Activated CD4-positive, alpha-beta T cell treated with anti-CD3 and anti-CD28 coated beads for 4 hours (primary cell): Measurements from ENCODE around the gene PPOX.

Source experiments
- DNase-seq, 2 donors: peaks; one replicate each; pipeline ENCODE4 v3.0.0-alpha.2; 2020

Gene PPOX

GRCh38 chr1:161153682-161154337, 12.4 kb upstream of the PPOX start, which contains the start of gene UFC1:
Gene UFC1 (plus strand): TSS chr1:161153978. CDS start chr1:161153998, 20 bp downstream.
- DNase-seq, result peak; percentile 75 to 80

DNA sequence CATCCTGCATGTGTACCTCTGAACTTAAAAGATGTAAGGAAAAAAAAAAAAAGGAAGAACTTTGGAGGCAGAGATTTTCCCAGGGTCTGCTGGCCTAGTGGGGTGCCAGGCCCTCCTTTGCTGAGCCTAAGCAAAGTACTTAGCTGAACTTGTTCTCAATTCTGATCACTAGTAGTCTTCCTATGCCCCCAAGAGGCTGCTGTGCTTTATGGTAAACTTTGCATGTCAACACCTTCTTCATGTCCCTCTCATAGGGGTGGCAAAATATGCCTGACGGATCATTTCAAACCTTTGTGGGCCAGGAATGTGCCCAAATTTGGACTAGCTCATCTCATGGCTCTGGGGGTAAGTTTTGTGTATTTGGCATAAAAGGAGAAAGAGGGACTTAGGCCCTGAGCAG, 8.4 kb upstream of the PPOX start:
- no peak for DNase-seq

DNA sequence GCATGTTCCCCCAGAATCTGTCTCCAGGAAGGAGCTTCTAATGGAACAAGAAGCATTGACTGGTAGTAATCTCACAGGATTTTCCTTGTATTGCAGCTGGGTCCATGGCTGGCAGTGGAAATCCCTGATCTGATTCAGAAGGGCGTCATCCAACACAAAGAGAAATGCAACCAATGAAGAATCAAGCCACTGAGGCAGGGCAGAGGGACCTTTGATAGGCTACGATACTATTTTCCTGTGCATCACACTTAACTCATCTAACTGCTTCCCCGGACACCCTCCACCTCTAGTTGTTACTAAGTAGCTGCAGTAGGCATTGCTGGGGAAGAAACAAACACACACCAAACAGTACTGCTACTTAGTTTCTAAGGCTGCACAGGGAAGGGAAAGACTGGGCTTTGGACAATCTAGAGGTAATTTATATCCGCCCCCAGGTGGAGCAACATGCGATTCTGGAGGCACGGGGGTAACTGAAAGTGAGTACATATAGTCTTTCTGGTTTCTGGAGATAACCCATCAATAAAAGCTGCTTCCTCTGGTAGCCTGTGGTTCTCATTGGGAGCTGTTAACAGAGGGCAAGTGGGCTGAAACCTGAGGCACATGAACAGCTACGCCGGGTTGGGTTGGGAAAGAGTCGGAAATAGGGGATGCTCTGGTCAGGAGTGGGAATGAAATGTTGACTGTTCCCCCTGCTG, 7.8 kb upstream of the PPOX start:
- no peak for DNase-seq

- peak; percentile 88 to 92 for DNase-seq
Measured at GRCh38 chr1:161159087-161159912, 6.9 kb upstream of the PPOX start, which contains the start of gene USP21. Gene USP21 (plus strand): TSS chr1:161159500. CDS start chr1:161160641, 1,141 bp downstream.

GRCh38 chr1:161159913-161160243, 6.3 kb upstream of the PPOX start:
- DNase-seq, result peak in 1 of 2 donors; percentile 17

DNA sequence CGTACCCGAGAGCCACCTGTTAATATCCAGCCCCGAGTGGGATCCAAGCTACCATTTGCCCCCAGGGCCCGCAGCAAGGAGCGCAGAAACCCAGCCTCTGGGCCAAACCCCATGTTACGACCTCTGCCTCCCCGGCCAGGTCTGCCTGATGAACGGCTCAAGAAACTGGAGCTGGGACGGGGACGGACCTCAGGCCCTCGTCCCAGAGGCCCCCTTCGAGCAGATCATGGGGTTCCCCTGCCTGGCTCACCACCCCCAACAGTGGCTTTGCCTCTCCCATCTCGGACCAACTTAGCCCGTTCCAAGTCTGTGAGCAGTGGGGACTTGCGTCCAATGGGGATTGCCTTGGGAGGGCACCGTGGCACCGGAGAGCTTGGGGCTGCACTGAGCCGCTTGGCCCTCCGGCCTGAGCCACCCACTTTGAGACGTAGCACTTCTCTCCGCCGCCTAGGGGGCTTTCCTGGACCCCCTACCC, 5.5 kb upstream of the PPOX start:
- no peak for DNase-seq

- DNase-seq, result no peak
Measured at GRCh38 chr1:161161652-161162051, 4.6 kb upstream of the PPOX start.

DNA sequence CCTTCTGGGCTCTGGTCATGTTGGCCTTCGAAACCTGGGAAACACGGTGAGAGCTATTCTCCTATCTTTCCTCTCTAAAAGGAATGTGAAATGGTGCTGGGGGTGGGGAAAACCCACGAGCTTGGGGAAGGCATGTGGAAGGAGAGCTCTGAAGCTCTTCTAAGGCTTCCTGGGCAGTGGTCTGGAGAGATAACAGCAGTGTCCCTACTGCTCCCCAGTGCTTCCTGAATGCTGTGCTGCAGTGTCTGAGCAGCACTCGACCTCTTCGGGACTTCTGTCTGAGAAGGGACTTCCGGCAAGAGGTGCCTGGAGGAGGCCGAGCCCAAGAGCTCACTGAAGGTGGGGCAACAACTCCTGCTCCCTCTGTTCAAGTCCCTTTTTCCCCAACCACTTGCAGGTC, 4.2 kb upstream of the PPOX start:
- DNase-seq, result no peak

DNA sequence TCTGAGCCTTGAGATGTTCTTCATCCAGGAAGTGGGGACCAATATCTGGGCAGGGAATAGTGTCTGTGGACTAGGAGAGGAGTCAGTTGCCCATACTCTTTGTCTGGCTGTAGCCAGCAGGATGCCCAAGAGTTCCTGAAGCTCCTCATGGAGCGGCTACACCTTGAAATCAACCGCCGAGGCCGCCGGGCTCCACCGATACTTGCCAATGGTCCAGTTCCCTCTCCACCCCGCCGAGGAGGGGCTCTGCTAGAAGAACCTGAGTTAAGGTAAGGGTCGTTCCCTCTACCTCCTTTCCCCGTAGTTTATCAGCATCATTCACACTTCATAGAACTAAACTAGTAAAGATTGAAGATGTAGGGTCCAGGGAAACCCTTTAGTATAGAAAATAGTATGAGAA, 3.4 kb upstream of the PPOX start:
- DNase-seq, result no peak

DNA sequence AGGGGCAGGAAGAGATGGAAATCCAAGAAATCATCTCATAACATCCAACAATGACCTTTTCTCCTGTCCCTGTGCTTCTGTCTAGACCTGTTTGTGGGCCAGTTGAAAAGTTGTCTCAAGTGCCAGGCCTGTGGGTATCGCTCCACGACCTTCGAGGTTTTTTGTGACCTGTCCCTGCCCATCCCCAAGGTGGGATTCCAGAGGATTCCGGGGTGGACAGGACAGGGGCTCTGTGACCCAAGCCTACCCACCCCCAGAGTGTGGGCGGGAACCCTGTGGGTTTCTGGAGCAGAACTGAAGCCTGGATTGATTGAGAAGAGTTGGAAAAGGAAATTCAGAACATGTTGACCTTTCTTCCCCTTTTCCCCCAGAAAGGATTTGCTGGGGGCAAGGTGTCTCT, 2.4 kb upstream of the PPOX start:
- no peak for DNase-seq

DNA sequence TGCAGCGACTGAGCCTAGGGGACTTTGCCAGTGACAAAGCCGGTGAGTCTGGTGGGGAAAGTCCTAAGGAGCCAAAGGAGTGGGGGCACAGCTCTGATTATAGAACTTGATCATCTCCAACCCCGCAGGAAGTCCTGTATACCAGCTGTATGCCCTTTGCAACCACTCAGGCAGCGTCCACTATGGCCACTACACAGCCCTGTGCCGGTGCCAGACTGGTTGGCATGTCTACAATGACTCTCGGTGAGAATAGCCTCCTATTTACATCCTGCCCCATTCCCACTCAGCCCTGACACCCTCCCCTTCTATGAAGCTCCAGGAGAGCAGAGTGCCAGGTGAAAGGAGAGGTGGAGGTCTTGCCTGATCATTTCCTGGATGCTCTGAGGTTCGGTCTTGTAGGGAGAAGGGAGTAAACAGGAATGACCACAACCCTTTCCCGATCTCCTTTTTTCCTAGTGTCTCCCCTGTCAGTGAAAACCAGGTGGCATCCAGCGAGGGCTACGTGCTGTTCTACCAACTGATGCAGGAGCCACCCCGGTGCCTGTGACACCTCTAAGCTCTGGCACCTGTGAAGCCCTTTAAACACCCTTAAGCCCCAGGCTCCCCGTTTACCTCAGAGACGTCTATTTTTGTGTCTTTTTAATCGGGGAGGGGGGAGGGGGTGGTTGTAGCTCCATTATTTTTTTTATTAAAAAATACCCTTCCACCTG, 1.2 kb upstream of the PPOX start:
- DNase-seq, result no peak

DNA sequence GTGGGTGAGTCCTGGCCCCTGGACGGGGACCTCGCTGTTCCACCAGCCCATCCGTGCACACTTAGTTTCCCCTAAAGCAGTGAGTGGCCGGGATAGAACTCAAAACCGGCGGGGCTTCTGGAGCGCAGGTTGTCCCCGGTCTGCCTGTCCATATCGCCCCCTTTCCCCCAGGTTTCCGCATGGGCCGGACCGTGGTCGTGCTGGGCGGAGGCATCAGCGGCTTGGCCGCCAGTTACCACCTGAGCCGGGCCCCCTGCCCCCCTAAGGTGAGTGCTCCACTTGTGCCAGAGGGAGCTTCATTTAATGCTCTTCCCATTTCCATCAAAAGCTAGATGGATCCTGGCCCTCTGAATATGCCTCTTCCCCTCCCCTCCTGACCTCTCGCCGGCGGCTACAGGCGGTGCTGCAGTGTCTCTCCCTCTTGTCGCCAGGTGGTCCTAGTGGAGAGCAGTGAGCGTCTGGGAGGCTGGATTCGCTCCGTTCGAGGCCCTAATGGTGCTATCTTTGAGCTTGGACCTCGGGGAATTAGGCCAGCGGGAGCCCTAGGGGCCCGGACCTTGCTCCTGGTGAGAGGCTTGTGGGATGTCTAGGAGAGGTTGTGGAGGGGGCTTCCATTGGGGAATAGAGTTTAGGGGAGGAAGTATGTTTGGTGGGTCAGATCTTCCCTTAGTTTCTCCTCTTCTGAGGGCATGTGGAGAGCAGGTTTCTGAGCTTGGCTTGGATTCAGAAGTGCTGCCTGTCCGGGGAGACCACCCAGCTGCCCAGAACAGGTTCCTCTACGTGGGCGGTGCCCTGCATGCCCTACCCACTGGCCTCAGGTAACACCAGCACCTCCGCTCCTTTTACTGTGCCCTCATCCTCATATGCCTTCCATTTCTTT, 683 bp downstream of the PPOX start:
- no peak for DNase-seq

DNA sequence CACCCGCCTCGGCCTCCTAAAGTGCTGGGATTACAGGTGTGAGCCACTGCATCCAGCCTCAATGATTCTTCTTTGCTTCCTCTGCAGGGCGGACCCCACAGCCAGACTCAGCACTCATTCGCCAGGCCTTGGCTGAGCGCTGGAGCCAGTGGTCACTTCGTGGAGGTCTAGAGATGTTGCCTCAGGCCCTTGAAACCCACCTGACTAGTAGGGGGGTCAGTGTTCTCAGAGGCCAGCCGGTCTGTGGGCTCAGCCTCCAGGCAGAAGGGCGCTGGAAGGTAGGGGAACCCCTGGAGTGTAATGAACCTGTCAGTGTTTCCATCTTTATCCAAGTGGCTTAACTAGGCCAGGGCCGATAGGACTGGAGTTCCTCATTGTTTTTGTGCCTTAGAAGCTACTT, 2.7 kb downstream of the PPOX start:
- no peak for DNase-seq

DNA sequence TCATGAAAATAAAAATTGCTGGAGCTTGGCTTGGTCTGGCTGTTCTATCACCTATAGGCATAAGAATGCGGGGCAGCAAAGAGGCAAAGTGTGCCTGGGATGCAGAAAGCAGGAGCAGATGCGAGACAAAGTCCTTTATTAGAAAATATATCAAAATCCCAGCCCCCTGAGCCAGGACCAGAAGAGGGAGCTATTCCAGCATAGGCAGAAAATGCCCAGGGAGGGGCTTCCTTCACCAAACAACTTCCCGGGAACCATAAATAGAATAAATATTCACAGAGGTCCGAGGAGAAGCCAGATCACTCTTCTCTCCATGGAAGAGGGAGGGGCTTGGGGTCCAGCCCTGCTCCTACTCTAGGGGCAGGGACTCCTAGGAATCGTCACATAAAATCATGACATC, 5.0 kb downstream of the PPOX start:
- DNase-seq, result no peak

GRCh38 chr1:161171696-161172095, 5.5 kb downstream of the PPOX start:
- DNase-seq, result no peak

- no peak for DNase-seq
Measured at GRCh38 chr1:161172349-161172748, 6.1 kb downstream of the PPOX start.

GRCh38 chr1:161172776-161173376, 6.7 kb downstream of the PPOX start:
- DNase-seq, result no peak

DNA sequence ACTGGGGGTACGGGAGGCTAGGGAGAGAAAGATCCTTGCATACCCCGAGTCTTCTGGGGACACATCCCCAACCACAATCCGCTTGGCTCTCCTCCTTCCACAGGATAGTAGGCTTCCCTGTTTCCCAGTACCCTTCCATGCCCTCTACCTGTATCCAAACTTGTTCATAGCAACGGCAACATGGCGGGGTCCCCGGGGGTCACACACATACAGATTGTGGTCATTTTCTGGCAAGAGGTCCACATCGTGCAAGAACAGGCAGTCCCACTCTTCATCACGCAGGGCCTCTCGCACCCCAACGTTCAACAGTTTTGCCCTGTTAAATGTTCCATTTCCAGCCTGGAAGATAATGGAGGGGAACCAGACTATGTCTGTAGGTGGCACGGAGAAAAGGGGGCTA, 7.5 kb downstream of the PPOX start:
- DNase-seq, result no peak

GRCh38 chr1:161174911-161175310, 8.7 kb downstream of the PPOX start:
- no peak for DNase-seq

DNA sequence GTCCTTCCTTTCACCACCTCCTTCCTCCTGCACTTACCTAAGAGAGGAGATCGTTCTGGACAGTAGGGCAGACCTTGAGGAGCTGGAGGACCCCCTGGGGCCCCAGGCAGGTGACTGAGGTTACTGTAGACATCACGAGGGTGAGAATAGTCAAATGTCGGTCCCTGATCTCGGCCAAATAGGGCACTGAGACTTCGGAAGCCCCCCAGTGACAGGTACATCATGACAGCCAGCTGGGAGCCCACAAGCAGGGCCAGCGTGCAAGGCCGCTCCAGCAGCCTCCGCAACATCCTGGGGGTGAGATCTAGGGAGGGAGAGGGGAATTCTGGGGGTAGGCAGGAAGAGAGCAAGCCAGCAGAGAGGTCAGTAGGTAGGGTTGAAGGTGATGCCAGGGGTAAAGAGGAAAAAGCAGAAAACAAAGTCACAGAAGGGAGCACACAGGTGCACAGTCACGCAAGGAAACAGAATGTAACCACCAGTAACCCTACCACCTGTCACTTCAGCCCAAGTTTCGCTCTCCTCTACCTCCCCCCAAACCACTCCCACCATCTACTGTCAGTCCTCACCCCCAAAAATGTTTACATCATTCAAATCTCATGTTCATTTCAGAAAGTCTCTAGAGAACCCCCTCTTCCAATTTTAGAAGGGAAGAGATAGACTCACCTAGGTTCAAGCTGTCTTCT, 9.7 kb downstream of the PPOX start:
- no peak for DNase-seq
